Stimulated activated CD8-positive, alpha-beta memory T cell treated with anti-CD3 and anti-CD28 coated beads, Interleukin-4, amount 100 ng/mL, for 4 hours (primary cell): ENCODE measurements around the gene TBPL1.
"Not testable (repeated sequence)": the region's sequence is repeated elsewhere in the genome, so short reads cannot be mapped to it uniquely, and the experiment has no call there.

Source experiments
- DNase-seq, 2 donors: peaks; one replicate each; pipeline ENCODE4 v3.0.0-alpha.2; 2020; ENCODE audit warnings: low read depth in 2 of 2, low spot score in 1 of 2

The TBPL1 gene

GRCh38 chr6:133953634-133954415 lies 801 bp downstream of the TBPL1 start:
- no peak for DNase-seq

- DNase-seq = no peak
These were observed 1.9 kb downstream of the TBPL1 start for GRCh38 chr6:133954657-133955576.

GRCh38 chr6:133955582-133956415 lies 2.8 kb downstream of the TBPL1 start:
- no peak for DNase-seq

- no peak for DNase-seq
These were observed 3.5 kb downstream of the TBPL1 start for GRCh38 chr6:133956416-133957049.

- no peak for DNase-seq
These were observed 4.2 kb downstream of the TBPL1 start for GRCh38 chr6:133957227-133957626.

- DNase-seq = no peak
These were observed 4.8 kb downstream of the TBPL1 start for GRCh38 chr6:133957780-133958242.

GRCh38 chr6:133958791-133959190 lies 5.8 kb downstream of the TBPL1 start:
- no peak for DNase-seq

- DNase-seq = no peak
These were observed 6.8 kb downstream of the TBPL1 start for GRCh38 chr6:133959667-133960368.

GRCh38 chr6:133961831-133962230 lies 8.8 kb downstream of the TBPL1 start:
- no peak for DNase-seq

- DNase-seq = no peak
These were observed 11.0 kb downstream of the TBPL1 start for GRCh38 chr6:133964052-133964451.

GRCh38 chr6:133964702-133965101 lies 11.7 kb downstream of the TBPL1 start:
- no peak for DNase-seq

- DNase-seq = no peak
These were observed 12.9 kb downstream of the TBPL1 start for GRCh38 chr6:133965817-133966360.

GRCh38 chr6:133966654-133967329 lies 13.8 kb downstream of the TBPL1 start:
- DNase-seq = no peak

- DNase-seq = no peak
These were observed 14.3 kb downstream of the TBPL1 start for GRCh38 chr6:133967347-133967746.

- DNase-seq = not testable (repeated sequence)
These were observed 14.8 kb downstream of the TBPL1 start for GRCh38 chr6:133967835-133968234.

- no peak for DNase-seq
These were observed 16.4 kb downstream of the TBPL1 start for GRCh38 chr6:133969285-133969920.

- DNase-seq = no peak
These were observed 16.9 kb downstream of the TBPL1 start for GRCh38 chr6:133969921-133970295.

- no peak for DNase-seq
These were observed 18.8 kb downstream of the TBPL1 start for GRCh38 chr6:133971861-133972260.

- DNase-seq = no peak
These were observed 19.4 kb downstream of the TBPL1 start for GRCh38 chr6:133972388-133972787.
